HepG2 (cell line): ENCODE results near the gene POC1A.

Experiments
- BRCA1 ChIP-seq: sonication (generic); formaldehyde crosslinking; IDR thresholded peaks from 2 replicates; pipeline ENCODE4 v1.4.0; 2020; ENCODE audit warnings: missing genetic modification reagents
- CTCF ChIP-seq: sonication (generic); formaldehyde crosslinking; IDR thresholded peaks from 2 replicates; pipeline ENCODE4 v1.5.0; 2020; ENCODE audit warnings: mild to moderate bottlenecking, missing genetic modification reagents, moderate library complexity
- EP300 ChIP-seq, 3 experiments: sonication (generic) in 1 of 3; formaldehyde crosslinking in 1 of 3; IDR thresholded peaks; 2 replicates each; pipeline versions ENCODE4 v1.5.1 to v1.6.1; 2011 to 2020; ENCODE audit warnings: low read depth in 2 of 3, low read length in 2 of 3, borderline replicate concordance in 1 of 3, improper control_type of control experiment in 1 of 3, mild to moderate bottlenecking in 1 of 3, missing genetic modification reagents in 1 of 3, moderate library complexity in 1 of 3
- EZH2 ChIP-seq: conservative IDR thresholded peaks from 2 replicates; pipeline ENCODE4 v1.6.1; 2012; ENCODE audit warnings: mild to moderate bottlenecking, low read depth, low read length, moderate library complexity
- IRF1 ChIP-seq: sonication (generic); formaldehyde crosslinking; IDR thresholded peaks from 2 replicates; pipeline ENCODE4 v1.4.0; 2020; ENCODE audit warnings: low read depth, mild to moderate bottlenecking, missing genetic modification reagents
- KDM5A ChIP-seq: fragments of 200-600 bp; sonication (generic); IDR thresholded peaks from 2 replicates; pipeline ENCODE4 v1.7.0; 2018; ENCODE audit warnings: antibody characterized with exemption, mild to moderate bottlenecking, low read length, borderline replicate concordance
- MEIS1 ChIP-seq: sonication (generic); formaldehyde crosslinking; IDR thresholded peaks from 2 replicates; pipeline ENCODE4 v1.9.0; 2021; ENCODE audit warnings: mild to moderate bottlenecking, missing genetic modification reagents, moderate library complexity, borderline replicate concordance
- POLR2A ChIP-seq, 2 experiments: IDR thresholded peaks; 2 replicates each; pipeline ENCODE4 v1.6.1; 2011; ENCODE audit warnings: low read depth in 2 of 2, low read length in 2 of 2, mild to moderate bottlenecking in 1 of 2, moderate library complexity in 1 of 2; ENCODE audit not compliant: insufficient read depth in 1 of 2
- RBM22 ChIP-seq: fragments of 200-400 bp; formaldehyde crosslinking; optimal IDR thresholded peaks from 2 replicates; pipeline ENCODE3; 2017; ENCODE audit warnings: mild to moderate bottlenecking, low read length, moderate library complexity
- TAF1 ChIP-seq: sonication (generic); formaldehyde crosslinking; IDR thresholded peaks from 2 replicates; pipeline ENCODE4 v1.4.0; 2020; ENCODE audit warnings: missing genetic modification reagents
- YY1 ChIP-seq: IDR thresholded peaks from 2 replicates; pipeline ENCODE4 v1.6.1; 2011; ENCODE audit warnings: low read length, low read depth, moderate library complexity, mild to moderate bottlenecking; ENCODE audit not compliant: insufficient read depth, insufficient replicate concordance
- ZBTB4 ChIP-seq: sonication (generic); formaldehyde crosslinking; IDR thresholded peaks from 2 replicates; pipeline ENCODE4 v1.4.0; 2020; ENCODE audit warnings: missing genetic modification reagents, mild to moderate bottlenecking, borderline replicate concordance

GRCh38 chr3:52083556-52084087 is 70.6 kb downstream of the POC1A start:
- TF ChIP-seq CTCF (CRISPR knock-in tag) = no peak
- TF ChIP-seq TAF1 (CRISPR knock-in tag) = no peak
- no peak for TF ChIP-seq YY1
- TF ChIP-seq RBM22 = no peak
- TF ChIP-seq EP300 (IDR thresholded peaks at IDR 0.05; ENCODE audit: low read depth in 2 of 2, low read length in 2 of 2) = no peak
- no peak for TF ChIP-seq EP300 (CRISPR knock-in tag; IDR thresholded peaks at IDR 0.05; ENCODE audit: borderline replicate concordance)
- no peak for TF ChIP-seq ZBTB4 (CRISPR knock-in tag)
- TF ChIP-seq MEIS1 (CRISPR knock-in tag) = no peak
- TF ChIP-seq BRCA1 (CRISPR knock-in tag) = no peak
- TF ChIP-seq KDM5A = no peak
- no peak for TF ChIP-seq EZH2
- no peak for TF ChIP-seq POLR2A (IDR thresholded peaks at IDR 0.05; ENCODE audit: insufficient read depth in 1 of 2, low read depth in 2 of 2, low read length in 2 of 2)
- no peak for TF ChIP-seq IRF1
